Measurements from ENCODE around the gene AHCYL1. TPM values are rescaled to one million over a fixed set of nuclear protein-coding genes. Genes with fewer than 3 reads are reported as not detected.
A peak's percentile ranks its signal among the peaks of the same experiment; 100 is the strongest.

The AHCYL1 gene
- total RNA-seq, 3 donors from 2014 or later (not counting 1 experiment from before 2014, with no cell fraction given), result 23.3 to 30.0 (median 29.1) TPM

DNA sequence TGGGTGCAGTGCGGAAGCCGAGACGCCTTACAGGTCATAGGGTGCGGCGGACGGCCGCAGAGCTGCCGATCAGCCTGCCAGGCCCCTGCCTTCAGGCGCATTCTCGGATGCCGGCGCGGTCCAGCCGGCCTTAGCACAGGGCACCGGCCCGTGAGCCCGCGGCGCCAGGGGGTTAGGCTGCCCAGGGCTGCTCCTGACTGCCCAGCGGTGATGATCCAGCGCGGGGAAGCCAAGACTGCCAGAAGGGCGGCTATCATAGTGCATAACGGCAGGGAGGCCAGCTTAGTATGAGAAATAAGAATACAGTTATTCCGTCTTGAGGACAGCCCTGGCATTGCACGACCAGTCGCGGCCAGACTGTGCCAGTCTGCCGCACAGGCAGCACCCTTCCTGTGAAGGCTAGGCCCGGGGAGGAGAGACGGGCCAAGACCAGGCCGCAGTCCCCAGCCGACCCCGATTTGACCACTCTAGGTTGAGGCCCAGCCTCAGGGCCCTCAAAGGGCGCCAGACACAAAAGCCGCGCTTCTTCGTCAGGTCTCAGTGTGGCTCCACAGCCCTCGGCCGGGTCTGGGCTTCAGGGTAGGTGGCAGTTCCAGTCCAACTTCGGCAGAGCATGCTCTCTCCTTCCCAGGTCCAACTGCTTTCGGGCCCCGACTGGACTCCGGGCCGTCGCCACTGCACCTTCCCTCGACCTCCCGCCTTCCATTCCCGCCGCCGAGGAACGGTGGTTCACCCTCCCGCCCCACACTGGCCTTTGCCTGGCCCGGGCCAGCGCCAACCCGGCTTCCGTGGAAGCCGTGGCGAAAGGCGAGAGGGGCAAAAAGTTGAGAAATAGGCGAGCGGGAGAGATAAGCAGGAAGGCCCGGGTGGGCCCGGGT is 85.1 kb downstream of the AHCYL1 start:
- WGBS (ENCODE audit: insufficient coverage), result 9% methylated on average over 64 of the region's 64 CpGs
- Histone ChIP-seq H3K27ac (ENCODE audit: low read length) (no peak overlapping the region), H3K4me3 (ENCODE audit: low read length) (no peak overlapping the region), H3K9me3 (ENCODE audit: control insufficient read depth, insufficient read depth, low read length) (no peaks in the 10 kb centered on the region), H3K4me1 (ENCODE audit: control insufficient read depth, insufficient read depth, low read length) (peaks cover 21% of the 10 kb centered on the region), H3K27me3 (ENCODE audit: control insufficient read depth, insufficient read depth, low read length) (peaks cover 39% of the 10 kb centered on the region), H3K36me3 (ENCODE audit: control insufficient read depth, insufficient read depth, low read length) (no peaks in the 10 kb centered on the region)
- intact Hi-C loops (cut with micrococcal nuclease), result no loop called here
- H3K36me3 Mint-ChIP-seq, result no peaks in the 10 kb centered on the region
- TF ChIP-seq, protein P1, sequence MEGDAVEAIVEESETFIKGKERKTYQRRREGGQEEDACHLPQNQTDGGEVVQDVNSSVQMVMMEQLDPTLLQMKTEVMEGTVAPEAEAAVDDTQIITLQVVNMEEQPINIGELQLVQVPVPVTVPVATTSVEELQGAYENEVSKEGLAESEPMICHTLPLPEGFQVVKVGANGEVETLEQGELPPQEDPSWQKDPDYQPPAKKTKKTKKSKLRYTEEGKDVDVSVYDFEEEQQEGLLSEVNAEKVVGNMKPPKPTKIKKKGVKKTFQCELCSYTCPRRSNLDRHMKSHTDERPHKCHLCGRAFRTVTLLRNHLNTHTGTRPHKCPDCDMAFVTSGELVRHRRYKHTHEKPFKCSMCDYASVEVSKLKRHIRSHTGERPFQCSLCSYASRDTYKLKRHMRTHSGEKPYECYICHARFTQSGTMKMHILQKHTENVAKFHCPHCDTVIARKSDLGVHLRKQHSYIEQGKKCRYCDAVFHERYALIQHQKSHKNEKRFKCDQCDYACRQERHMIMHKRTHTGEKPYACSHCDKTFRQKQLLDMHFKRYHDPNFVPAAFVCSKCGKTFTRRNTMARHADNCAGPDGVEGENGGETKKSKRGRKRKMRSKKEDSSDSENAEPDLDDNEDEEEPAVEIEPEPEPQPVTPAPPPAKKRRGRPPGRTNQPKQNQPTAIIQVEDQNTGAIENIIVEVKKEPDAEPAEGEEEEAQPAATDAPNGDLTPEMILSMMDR (IDR thresholded peaks at IDR 0.05), result no peak
- DNase-seq, result peak in 1 of 2 donors; percentile 19
- peaks cover 7 to 17% of the 10 kb centered on the region in 2 donors for H3K4me1 Mint-ChIP-seq
- peak in 2 of 3 donors; percentile 15 to 29 for ATAC-seq
- no peak overlapping the region for H3K27ac Mint-ChIP-seq
- peaks cover 38 to 66% of the 10 kb centered on the region in 2 donors for H3K27me3 Mint-ChIP-seq (ENCODE audit: low read depth in 2 of 2)
- H3K4me3 Mint-ChIP-seq, result no peak overlapping the region
- no peaks in the 10 kb centered on the region for H3K9me3 Mint-ChIP-seq

DNA sequence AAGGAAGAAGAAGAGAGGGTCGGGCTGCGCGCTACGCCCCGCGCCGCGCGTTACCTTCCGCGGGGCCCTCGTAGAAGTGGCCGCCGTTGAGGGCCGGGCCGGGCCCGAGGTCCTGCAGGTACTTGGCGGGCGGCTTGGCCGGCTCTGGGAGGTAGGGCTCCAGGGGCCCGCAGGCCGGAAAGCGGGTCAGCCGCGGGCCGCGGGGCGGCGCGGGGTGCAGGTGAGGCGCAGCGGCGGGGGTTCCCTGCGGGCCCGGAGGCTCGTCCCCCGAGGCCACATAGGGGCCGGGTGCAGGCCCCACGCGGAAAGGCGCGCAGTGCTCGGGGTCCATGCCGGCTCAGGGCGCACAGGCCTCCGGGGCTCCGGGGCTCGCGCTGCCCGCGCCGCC is 85.7 kb downstream of the AHCYL1 start:
- ATAC-seq (peak in 1 of 3 donors; percentile 14), DNase-seq (no peak)
- peaks cover 7 to 17% of the 10 kb centered on the region in 2 donors for H3K4me1 Mint-ChIP-seq
- TF ChIP-seq, protein P1 (IDR thresholded peaks at IDR 0.05), result no peak
- peaks cover 41 to 73% of the 10 kb centered on the region in 2 donors for H3K27me3 Mint-ChIP-seq (ENCODE audit: low read depth in 2 of 2)
- Histone ChIP-seq H3K4me3 (ENCODE audit: low read length) (no peak overlapping the region), H3K9me3 (ENCODE audit: control insufficient read depth, insufficient read depth, low read length) (no peaks in the 10 kb centered on the region), H3K27ac (ENCODE audit: low read length) (no peak overlapping the region), H3K4me1 (ENCODE audit: control insufficient read depth, insufficient read depth, low read length) (peaks cover 21% of the 10 kb centered on the region), H3K36me3 (ENCODE audit: control insufficient read depth, insufficient read depth, low read length) (no peaks in the 10 kb centered on the region), H3K27me3 (ENCODE audit: control insufficient read depth, insufficient read depth, low read length) (peaks cover 39% of the 10 kb centered on the region)
- no peaks in the 10 kb centered on the region for H3K36me3 Mint-ChIP-seq
- H3K27ac Mint-ChIP-seq, result no peak overlapping the region
- intact Hi-C loops (cut with micrococcal nuclease), result no loop called here
- WGBS (ENCODE audit: insufficient coverage), result 1% methylated on average over 52 of the region's 52 CpGs
- no peaks in the 10 kb centered on the region for H3K9me3 Mint-ChIP-seq
- no peak overlapping the region for H3K4me3 Mint-ChIP-seq

DNA sequence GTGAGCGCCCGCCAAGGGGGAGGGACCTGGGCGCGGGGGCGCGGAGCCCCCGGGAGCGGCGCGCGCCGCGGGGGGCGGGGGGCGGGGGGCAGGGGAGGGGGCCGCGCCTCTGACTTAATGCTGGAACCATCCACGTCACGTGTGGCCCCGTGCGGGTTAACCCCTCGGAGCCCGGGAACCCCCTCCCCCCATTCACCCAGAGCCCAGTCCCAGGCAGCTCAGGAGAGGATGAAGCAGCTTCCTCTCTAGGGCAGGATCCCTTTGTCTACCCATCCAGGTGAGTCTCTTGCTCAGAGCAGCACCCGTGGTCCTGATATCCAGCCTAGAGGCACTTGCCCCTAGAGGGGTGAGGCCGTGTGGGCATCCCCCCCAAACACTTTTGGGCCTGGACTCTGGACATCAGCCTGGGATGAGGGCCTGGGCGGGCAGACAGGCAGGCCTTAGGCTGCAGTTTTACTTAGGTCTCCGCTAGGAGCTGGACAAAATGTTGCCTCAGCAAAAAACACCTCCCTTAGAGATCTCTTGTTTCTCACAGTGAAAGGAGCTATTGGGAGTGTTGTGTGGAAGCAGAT is 86.2 kb downstream of the AHCYL1 start, which contains the start of gene ALX3:
TSS of gene ALX3 (minus strand) at position 2 of the 572 bp plus-strand sequence. CDS start 60 bp downstream, outside the sequence.
- Mint-ChIP-seq H3K27ac (no peak within 1 kb of the TSS), H3K4me1 (peaks cover 7 to 17% of the 10 kb centered on the region in 2 donors), H3K4me3 (no peak within 1 kb of the TSS), H3K9me3 (no peaks in the 10 kb centered on the region), H3K27me3 (ENCODE audit: low read depth in 2 of 2) (peaks cover 44 to 78% of the 10 kb centered on the region in 2 donors), H3K36me3 (no peaks in the 10 kb centered on the region)
- intact Hi-C loops (cut with micrococcal nuclease), result no loop called here
- Histone ChIP-seq H3K4me3 (ENCODE audit: low read length) (no peak within 1 kb of the TSS), H3K27me3 (ENCODE audit: control insufficient read depth, insufficient read depth, low read length) (peaks cover 39% of the 10 kb centered on the region), H3K36me3 (ENCODE audit: control insufficient read depth, insufficient read depth, low read length) (no peaks in the 10 kb centered on the region), H3K9me3 (ENCODE audit: control insufficient read depth, insufficient read depth, low read length) (no peaks in the 10 kb centered on the region), H3K4me1 (ENCODE audit: control insufficient read depth, insufficient read depth, low read length) (peaks cover 21% of the 10 kb centered on the region), H3K27ac (ENCODE audit: low read length) (no peak within 1 kb of the TSS)
- no peak for DNase-seq
- ATAC-seq, result no peak
- WGBS (ENCODE audit: insufficient coverage), result 14% methylated on average over 27 of the region's 27 CpGs
- TF ChIP-seq, protein P1 (IDR thresholded peaks at IDR 0.05), result no peak

Other genes with a start within 250 kb of the AHCYL1 start
- 1 to 10 TPM; 1.7 to 3.0 (median 3.0) TPM for gene GSTM3, start 243.7 kb upstream of the AHCYL1 start, total RNA-seq
- gene EPS8L3, start 220.8 kb upstream of the AHCYL1 start, total RNA-seq, result under 1 TPM in 1 of 3 donors, not detected in 2; 0.47 TPM
- gene CSF1, start 73.9 kb upstream of the AHCYL1 start, total RNA-seq, result 10 to 100 TPM in 1 of 3 donors, 1 to 10 TPM in 2; 2.1 to 57.9 (median 3.7) TPM
- 100 to 1,000 TPM in 2 of 3 donors, 10 to 100 TPM in 1; 92.4 to 139 (median 130) TPM for gene STRIP1, start 49.9 kb downstream of the AHCYL1 start, total RNA-seq
- not detected for gene ALX3, start 85.9 kb downstream of the AHCYL1 start, total RNA-seq
- not detected for gene UBL4B, start 127.7 kb downstream of the AHCYL1 start, total RNA-seq
- not detected for gene SLC6A17, start 165.7 kb downstream of the AHCYL1 start, total RNA-seq
- gene KCNC4, start 225.5 kb downstream of the AHCYL1 start, total RNA-seq, result 1 to 10 TPM; 2.5 to 3.9 (median 3.3) TPM